ENCODE data around the gene APC2.

DNA sequence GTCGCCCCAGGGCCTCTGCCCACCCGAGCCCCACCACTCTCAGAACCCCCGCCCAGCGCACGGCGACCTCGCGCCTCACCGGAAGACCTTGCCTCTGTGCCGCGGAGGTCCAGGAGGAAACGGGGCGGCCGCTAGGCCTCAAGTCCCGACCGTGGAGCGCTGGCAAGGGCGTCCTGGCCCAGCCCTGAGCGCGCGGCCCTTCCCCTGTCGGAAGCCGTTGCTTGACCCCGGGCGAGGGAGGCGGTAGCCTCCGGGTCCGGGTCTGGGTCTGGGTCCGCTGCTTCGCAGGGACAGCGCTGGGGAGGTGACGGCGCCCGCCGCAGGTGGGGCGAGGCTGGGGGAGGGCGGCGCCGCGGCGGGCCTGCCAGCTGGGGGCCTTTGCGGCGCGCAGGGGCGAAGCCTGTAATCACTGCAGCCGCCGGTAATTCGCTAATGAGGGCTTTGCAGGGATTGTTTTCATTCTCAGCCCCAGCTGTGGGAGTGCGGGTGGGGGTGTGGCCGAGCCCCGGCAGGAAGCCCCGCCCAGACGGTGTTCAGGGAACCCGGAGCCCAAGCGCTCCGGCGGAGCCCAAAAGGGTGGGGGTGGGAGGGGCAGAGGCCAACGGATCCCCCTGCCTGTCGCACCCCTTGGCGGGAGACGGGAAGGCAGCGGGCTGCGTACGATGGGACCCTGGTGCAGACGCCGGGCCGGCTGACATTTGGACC, 20.5 kb downstream of the APC2 start:
- TF ChIP-seq CTCF (conservative IDR thresholded peaks at IDR 0.05; ENCODE audit: low read length) (no peak), EZH2phosphoT487 (IDR thresholded peaks at IDR 0.05; ENCODE audit: borderline replicate concordance, low read depth, low read length) (no peak)
